ENCODE data around the gene UFSP1. TPM values are rescaled to one million over a fixed set of nuclear protein-coding genes. Genes with fewer than 3 reads are reported as not detected.
A peak's percentile ranks its signal among the peaks of the same experiment; 100 is the strongest.

Gene UFSP1
- polyA plus RNA-seq, 1 experiment: 2.0 TPM

DNA sequence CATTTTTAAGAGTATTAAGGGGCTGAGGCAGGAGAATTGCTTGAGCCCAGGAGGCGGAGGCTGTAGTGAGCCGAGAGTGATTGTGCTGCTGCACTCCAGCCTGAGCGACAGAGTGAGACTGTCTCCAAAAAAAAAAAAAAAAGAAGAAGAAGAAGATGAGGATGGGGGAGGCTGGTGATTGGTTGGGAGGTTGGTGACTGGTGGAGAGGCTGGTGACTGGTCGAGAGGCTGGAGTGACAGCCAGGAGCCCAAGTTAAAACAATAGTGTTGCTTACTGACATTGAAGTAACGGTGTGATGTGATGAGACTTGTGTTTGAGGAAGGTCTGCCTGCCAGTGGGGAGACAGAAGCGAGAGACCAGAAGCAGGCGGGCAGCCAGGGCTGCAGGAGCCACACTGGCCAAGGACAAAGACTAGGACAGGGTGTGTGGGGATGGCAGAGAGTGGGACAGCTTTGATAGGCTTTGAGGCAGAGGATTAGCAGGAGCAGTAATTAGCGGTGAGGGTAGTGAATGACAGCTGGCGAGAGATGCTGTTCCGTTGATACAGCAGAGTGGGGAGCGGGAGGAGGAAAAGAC, 9.7 kb downstream of the UFSP1 start:
- peaks cover 29% of the 10 kb centered on the region for H3K36me3 ChIP-seq (ENCODE audit: control insufficient read depth, insufficient read depth, low read length)
- TF ChIP-seq, protein P1, sequence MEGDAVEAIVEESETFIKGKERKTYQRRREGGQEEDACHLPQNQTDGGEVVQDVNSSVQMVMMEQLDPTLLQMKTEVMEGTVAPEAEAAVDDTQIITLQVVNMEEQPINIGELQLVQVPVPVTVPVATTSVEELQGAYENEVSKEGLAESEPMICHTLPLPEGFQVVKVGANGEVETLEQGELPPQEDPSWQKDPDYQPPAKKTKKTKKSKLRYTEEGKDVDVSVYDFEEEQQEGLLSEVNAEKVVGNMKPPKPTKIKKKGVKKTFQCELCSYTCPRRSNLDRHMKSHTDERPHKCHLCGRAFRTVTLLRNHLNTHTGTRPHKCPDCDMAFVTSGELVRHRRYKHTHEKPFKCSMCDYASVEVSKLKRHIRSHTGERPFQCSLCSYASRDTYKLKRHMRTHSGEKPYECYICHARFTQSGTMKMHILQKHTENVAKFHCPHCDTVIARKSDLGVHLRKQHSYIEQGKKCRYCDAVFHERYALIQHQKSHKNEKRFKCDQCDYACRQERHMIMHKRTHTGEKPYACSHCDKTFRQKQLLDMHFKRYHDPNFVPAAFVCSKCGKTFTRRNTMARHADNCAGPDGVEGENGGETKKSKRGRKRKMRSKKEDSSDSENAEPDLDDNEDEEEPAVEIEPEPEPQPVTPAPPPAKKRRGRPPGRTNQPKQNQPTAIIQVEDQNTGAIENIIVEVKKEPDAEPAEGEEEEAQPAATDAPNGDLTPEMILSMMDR (IDR thresholded peaks at IDR 0.05; ENCODE audit: insufficient read depth, low read depth, low read length): no peak
- no peaks in the 10 kb centered on the region for H3K27me3 ChIP-seq (ENCODE audit: control insufficient read depth, insufficient read depth, low read length)
- POLR2A ChIA-PET: no interaction called here
- CTCF ChIA-PET: interaction anchor here (1.2 kb wide), 1 partner anchor 152 kb away, joined by 3 read pairs; no protein-coding TSS in a partner anchor
- H3K4me3 ChIP-seq (ENCODE audit: low read depth, low read length): no peak overlapping the region
- DNase-seq (ENCODE audit: low read depth): no peak

DNA sequence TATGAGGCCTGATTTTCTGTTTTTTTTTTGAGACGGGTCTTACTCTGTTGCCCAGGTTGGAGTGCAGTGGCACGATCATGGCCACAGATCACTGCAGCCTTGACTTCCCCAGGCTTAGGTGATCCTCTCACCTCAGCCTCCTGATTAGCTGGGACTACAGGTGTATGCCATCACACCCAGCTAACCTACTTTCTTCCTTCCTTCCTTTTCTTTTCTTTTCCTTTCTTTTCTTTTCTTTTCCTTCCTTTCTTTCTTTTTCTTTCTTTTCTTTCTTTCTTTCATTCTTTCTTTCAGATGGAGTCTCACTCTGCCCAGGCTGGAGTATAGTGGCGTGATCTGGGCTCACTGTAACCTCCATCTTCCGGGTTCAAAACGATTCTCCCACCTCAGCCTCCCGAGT, 10.8 kb downstream of the UFSP1 start:
- CTCF ChIA-PET: interaction anchor here (0.9 to 1.5 kb wide), 2 partner anchors 16 to 186 kb away, joined by 3 to 4 read pairs; no protein-coding TSS in a partner anchor

DNA sequence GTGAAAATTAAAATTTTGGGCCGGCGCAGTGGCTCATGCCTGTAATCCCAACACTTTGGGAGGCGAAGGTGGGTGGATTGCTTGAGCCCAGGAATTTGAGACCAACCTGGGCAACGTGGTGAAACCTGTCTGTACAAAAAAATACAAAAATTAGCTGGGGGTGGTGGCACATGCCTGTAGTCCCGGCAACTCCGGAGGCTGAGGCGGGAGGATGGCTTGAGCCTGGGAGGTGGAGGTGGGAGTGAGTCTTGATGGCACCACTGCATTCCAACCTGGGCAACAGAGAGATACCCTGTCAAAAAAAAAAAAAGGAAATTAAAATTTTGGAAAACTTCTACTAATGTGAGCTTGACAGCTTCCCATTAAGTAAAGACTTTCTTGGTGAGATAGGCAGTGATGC, 11.5 kb downstream of the UFSP1 start:
- no peak for DNase-seq (ENCODE audit: low read depth)
- TF ChIP-seq, protein P1 (IDR thresholded peaks at IDR 0.05; ENCODE audit: insufficient read depth, low read depth, low read length): no peak
- Histone ChIP-seq H3K27me3 (ENCODE audit: control insufficient read depth, insufficient read depth, low read length) (no peaks in the 10 kb centered on the region), H3K4me3 (ENCODE audit: low read depth, low read length) (no peak overlapping the region), H3K36me3 (ENCODE audit: control insufficient read depth, insufficient read depth, low read length) (peaks cover 27% of the 10 kb centered on the region)
- CTCF ChIA-PET: interaction anchor here (0.9 to 1.5 kb wide), 2 partner anchors 17 to 185 kb away, joined by 3 to 4 read pairs; no protein-coding TSS in a partner anchor
- POLR2A ChIA-PET: interaction anchor here (0.7 kb wide), 1 partner anchor 470 kb away, joined by 4 read pairs; no protein-coding TSS in a partner anchor

More for the DNA sequence above, 10.8 kb downstream of the UFSP1 start:
- POLR2A ChIA-PET: no interaction called here
- H3K27me3 ChIP-seq (ENCODE audit: control insufficient read depth, insufficient read depth, low read length): no peaks in the 10 kb centered on the region
- TF ChIP-seq, protein P1 (IDR thresholded peaks at IDR 0.05; ENCODE audit: insufficient read depth, low read depth, low read length): no peak
- H3K36me3 ChIP-seq (ENCODE audit: control insufficient read depth, insufficient read depth, low read length): peaks cover 27% of the 10 kb centered on the region
- DNase-seq (ENCODE audit: low read depth): no peak
- H3K4me3 ChIP-seq (ENCODE audit: low read depth, low read length): no peak overlapping the region

DNA sequence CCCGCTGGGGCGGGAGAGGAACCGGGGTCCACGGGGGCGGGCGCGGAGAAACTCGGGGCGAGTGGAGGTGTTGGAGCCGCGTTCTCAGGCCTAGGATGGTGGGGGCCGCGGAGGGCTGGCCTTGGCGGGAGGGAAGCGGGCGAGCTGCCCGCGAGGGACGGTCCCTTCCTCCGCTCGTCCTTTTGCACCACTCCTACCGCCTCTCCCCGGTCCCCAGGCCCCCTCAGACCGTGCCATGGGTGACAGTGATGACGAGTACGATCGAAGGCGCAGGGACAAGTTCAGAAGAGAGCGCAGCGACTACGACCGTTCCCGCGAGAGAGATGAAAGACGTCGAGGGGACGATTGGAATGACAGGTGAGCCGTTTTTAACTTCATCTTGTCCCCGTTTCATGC, 14.2 kb downstream of the UFSP1 start:
- H3K36me3 ChIP-seq (ENCODE audit: control insufficient read depth, insufficient read depth, low read length): peaks cover 32% of the 10 kb centered on the region
- ChIA-PET POLR2A (interaction anchor here (0.6 to 1.9 kb wide), 5 partner anchors 11 to 1061 kb away, joined by 3 to 13 read pairs (median 3); partner anchors contain the start of gene UFSP1), CTCF (interaction anchor here (0.6 to 2.0 kb wide), 7 partner anchors 20 to 1926 kb away, joined by 3 to 11 read pairs (median 4); partner anchors contain the start of gene ACHE)
- H3K4me3 ChIP-seq (ENCODE audit: low read depth, low read length): peak overlapping the region; percentile 80
- TF ChIP-seq, protein P1 (IDR thresholded peaks at IDR 0.05; ENCODE audit: insufficient read depth, low read depth, low read length): no peak
- DNase-seq (ENCODE audit: low read depth): no peak
- no peaks in the 10 kb centered on the region for H3K27me3 ChIP-seq (ENCODE audit: control insufficient read depth, insufficient read depth, low read length)

DNA sequence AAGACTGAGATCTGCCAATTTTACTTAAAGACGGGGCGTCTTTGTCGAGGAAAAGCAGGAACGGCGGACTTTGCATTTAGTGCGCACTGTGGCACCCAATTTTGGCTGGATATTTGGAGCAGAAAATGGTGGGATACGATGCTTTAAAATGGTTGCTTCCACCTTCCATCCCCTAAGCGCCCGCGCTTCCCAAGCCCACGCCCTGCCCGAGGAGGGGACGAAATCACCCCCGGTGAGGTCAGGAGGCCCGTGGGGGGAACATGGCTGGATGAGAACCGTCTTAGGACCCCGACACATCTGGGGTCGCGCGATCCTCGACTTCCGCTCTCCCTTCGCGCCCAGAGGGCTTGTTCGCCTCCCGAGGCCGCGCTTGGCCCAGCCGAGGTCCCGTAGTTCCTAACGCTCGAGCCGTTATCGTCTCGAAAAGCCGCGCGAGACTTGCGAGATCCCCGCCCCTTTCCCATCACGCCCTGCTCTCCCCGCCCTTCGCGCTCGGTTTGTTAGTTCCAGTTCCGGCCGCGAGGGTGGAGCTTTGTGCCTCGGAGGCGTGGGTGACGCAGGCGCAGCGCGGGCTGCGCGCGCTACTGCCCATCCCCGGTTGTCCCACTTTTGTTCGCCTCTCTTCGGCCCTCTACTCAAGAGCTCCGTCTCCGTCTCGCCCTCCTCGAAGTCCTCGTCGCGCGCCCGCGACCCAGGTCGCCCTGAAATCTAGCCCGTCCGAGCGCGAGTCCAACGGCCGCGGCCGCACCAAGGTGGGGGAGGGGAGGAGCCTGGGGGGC, 14.7 kb downstream of the UFSP1 start, which contains the start of gene SRRT:
SRRT (plus strand) TSS at position 527 of the 779 bp plus-strand sequence. CDS start 488 bp downstream, outside the sequence.
- TF ChIP-seq, protein P1 (IDR thresholded peaks at IDR 0.05; ENCODE audit: insufficient read depth, low read depth, low read length): peak; percentile 39
- Histone ChIP-seq H3K36me3 (ENCODE audit: control insufficient read depth, insufficient read depth, low read length) (peaks cover 33% of the 10 kb centered on the region), H3K4me3 (ENCODE audit: low read depth, low read length) (peak within 1 kb of the TSS; percentile 80), H3K27me3 (ENCODE audit: control insufficient read depth, insufficient read depth, low read length) (no peaks in the 10 kb centered on the region)
- ChIA-PET CTCF (interaction anchor here (0.6 to 2.0 kb wide), 7 partner anchors 20 to 1926 kb away, joined by 3 to 11 read pairs (median 4); partner anchors contain the start of gene ACHE), POLR2A (interaction anchor here (0.6 to 1.9 kb wide), 7 partner anchors 11 to 1062 kb away, joined by 3 to 13 read pairs (median 4); partner anchors contain the start of genes POP7 and UFSP1)
- DNase-seq (ENCODE audit: low read depth): peak; percentile 79
